Breast epithelium (tissue), 3 donors: Measurements from ENCODE around the gene PHACTR3.

Experiments used
- CTCF ChIP-seq, 3 donors: fragments of 450-650 bp; IDR thresholded peaks; one replicate each; pipeline ENCODE4 v1.5.1; 2016 to 2017; ENCODE audit warnings: antibody characterized with exemption in 3 of 3, mild to moderate bottlenecking in 3 of 3, moderate library complexity in 3 of 3
- POLR2A ChIP-seq: fragments of 450-650 bp; IDR thresholded peaks from one replicate; pipeline ENCODE4 v1.6.1; 2016; ENCODE audit warnings: antibody characterized with exemption, mild to moderate bottlenecking, moderate library complexity
- POLR2AphosphoS5 ChIP-seq, 3 donors: sonication (generic); formaldehyde crosslinking; IDR thresholded peaks; one replicate each; pipeline ENCODE4 v1.6.1; 2017; ENCODE audit warnings: antibody characterized with exemption in 3 of 3

- TF ChIP-seq POLR2A (no peak), CTCF (IDR thresholded peaks at IDR 0.05) (no peak), POLR2AphosphoS5 (IDR thresholded peaks at IDR 0.05) (no peak)
These were observed 260.4 kb downstream of the PHACTR3 start for GRCh38 chr20:59864726-59865125.
